Measurements from ENCODE around the gene KCNG3.
"Not testable (repeated sequence)": the region's sequence is repeated elsewhere in the genome, so short reads cannot be mapped to it uniquely, and the experiment has no call there.

KCNG3 gene

GRCh38 chr2:42425697-42426096 lies 68.1 kb downstream of the KCNG3 start:
- no peak for DNase-seq

- no peak for DNase-seq
Measured at GRCh38 chr2:42424033-42424432, 69.7 kb downstream of the KCNG3 start.

- no peak for DNase-seq
Measured at GRCh38 chr2:42421601-42422239, 72.1 kb downstream of the KCNG3 start.

GRCh38 chr2:42421157-42421485 lies 72.7 kb downstream of the KCNG3 start:
- no peak for DNase-seq

- no peak for DNase-seq
Measured at GRCh38 chr2:42414648-42415047, 79.1 kb downstream of the KCNG3 start.

- no peak for DNase-seq
Measured at GRCh38 chr2:42414158-42414557, 79.6 kb downstream of the KCNG3 start.

- DNase-seq: no peak
Measured at GRCh38 chr2:42410742-42411514, 82.9 kb downstream of the KCNG3 start.

- DNase-seq: no peak
Measured at GRCh38 chr2:42408009-42408408, 85.8 kb downstream of the KCNG3 start.

GRCh38 chr2:42407476-42407875 lies 86.3 kb downstream of the KCNG3 start:
- no peak for DNase-seq

GRCh38 chr2:42404676-42405075 lies 89.1 kb downstream of the KCNG3 start:
- DNase-seq: no peak

GRCh38 chr2:42401773-42402172 lies 92.0 kb downstream of the KCNG3 start:
- DNase-seq: no peak

GRCh38 chr2:42398052-42398451 lies 95.7 kb downstream of the KCNG3 start:
- not testable (repeated sequence) for DNase-seq

GRCh38 chr2:42393320-42393719 lies 100.5 kb downstream of the KCNG3 start:
- not testable (repeated sequence) for DNase-seq

- DNase-seq: no peak
Measured at GRCh38 chr2:42392191-42392590, 101.6 kb downstream of the KCNG3 start.

Measured in activated CD8-positive, alpha-beta memory T cell treated with anti-CD3 and anti-CD28 coated beads for 24 hours (primary cell).